Gastroesophageal sphincter (tissue), 3 donors: ENCODE data around the gene SLAMF1.

Source experiments
- EP300 ChIP-seq: sonication (generic); formaldehyde crosslinking; IDR thresholded peaks from one replicate; pipeline ENCODE4 v1.6.1; 2017; ENCODE audit warnings: antibody characterized with exemption, mild to moderate bottlenecking
- POLR2A ChIP-seq, 2 donors: fragments of 450-650 bp; IDR thresholded peaks; one replicate each; pipeline ENCODE4 v1.6.1; 2017; ENCODE audit warnings: antibody characterized with exemption in 2 of 2, mild to moderate bottlenecking in 2 of 2, moderate library complexity in 1 of 2
- POLR2AphosphoS5 ChIP-seq: sonication (generic); formaldehyde crosslinking; IDR thresholded peaks from one replicate; pipeline ENCODE4 v1.6.1; 2017; ENCODE audit warnings: antibody characterized with exemption
- TF ChIP-seq, protein P1 (sequence below), 4 experiments: fragments of 200-600 bp in 2 of 4; fragments of 450-650 bp in 2 of 4; sonication (generic) in 1 of 4; IDR thresholded peaks; one replicate each; pipeline ENCODE4 v1.5.1; 2017 to 2019; ENCODE audit warnings: antibody characterized with exemption in 4 of 4, mild to moderate bottlenecking in 2 of 4, moderate library complexity in 2 of 4

DNA sequence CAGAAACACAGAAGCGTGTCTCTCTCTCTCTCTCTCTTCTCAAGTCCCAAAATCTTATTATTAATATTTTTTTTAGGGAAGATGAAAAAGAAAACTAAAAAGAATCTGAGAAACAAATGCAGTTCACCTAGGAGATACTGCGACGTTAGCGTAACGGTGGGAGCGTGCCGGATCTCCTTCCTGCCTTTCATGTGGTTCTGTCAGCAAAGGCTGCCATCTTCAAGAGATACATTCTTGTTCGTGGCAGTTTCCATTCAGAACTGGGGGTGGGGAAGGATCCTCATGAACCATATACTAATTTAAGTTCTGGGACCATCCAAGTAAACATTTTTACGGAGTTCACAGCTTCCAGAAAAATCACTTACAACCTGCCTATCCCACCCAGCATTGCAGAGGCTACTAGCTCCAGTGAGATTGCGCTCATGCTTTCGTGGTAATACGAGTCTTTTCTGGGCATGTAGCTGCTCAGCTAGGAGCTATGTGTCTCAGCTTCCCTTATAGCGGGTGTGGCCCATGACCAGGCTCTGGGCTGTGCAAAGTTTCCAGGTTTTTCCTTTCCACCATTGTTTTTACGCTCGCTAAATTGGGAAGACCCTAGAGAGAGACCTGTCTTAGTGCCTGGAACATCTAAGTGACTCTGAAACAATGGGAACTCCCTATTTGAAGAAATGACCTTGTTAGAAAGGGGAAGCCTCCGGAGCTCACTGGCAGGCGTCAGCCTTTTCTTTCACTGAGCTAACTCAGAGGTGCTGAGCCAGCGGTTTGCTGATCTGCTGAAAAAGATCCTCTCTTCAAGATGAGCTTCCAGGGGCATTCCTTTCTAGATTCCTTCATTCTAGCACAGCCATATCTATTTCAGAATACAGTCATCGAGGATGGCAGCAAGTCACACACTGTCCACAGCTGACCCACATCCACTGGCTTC lies 17.3 kb downstream of the SLAMF1 start:
- TF ChIP-seq, protein P1, sequence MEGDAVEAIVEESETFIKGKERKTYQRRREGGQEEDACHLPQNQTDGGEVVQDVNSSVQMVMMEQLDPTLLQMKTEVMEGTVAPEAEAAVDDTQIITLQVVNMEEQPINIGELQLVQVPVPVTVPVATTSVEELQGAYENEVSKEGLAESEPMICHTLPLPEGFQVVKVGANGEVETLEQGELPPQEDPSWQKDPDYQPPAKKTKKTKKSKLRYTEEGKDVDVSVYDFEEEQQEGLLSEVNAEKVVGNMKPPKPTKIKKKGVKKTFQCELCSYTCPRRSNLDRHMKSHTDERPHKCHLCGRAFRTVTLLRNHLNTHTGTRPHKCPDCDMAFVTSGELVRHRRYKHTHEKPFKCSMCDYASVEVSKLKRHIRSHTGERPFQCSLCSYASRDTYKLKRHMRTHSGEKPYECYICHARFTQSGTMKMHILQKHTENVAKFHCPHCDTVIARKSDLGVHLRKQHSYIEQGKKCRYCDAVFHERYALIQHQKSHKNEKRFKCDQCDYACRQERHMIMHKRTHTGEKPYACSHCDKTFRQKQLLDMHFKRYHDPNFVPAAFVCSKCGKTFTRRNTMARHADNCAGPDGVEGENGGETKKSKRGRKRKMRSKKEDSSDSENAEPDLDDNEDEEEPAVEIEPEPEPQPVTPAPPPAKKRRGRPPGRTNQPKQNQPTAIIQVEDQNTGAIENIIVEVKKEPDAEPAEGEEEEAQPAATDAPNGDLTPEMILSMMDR (IDR thresholded peaks at IDR 0.05): no peak
- TF ChIP-seq POLR2A (IDR thresholded peaks at IDR 0.05) (no peak), POLR2AphosphoS5 (no peak), EP300 (no peak)
